H1 (cell line): ENCODE data around the gene ATF7.

Experiments used
- ATF3 ChIP-seq: IDR thresholded peaks from 2 replicates; pipeline ENCODE4 v1.6.1; 2011; ENCODE audit warnings: low read depth, mild to moderate bottlenecking, low read length; ENCODE audit not compliant: insufficient read depth
- CTCF ChIP-seq, 3 experiments: IDR thresholded peaks; 1 replicate in 2 of 3; 2 replicates in 1 of 3; pipeline versions ENCODE4 v1.5.1 to v1.6.1; 2011; ENCODE audit warnings: low read length in 3 of 3, mild to moderate bottlenecking in 3 of 3, inconsistent platforms in 2 of 3, low read depth in 1 of 3, moderate library complexity in 1 of 3; ENCODE audit not compliant: insufficient read depth in 1 of 3; ENCODE audit errors: control extremely low read depth in 1 of 3
- E2F6 ChIP-seq: IDR thresholded peaks from 2 replicates; pipeline ENCODE4 v1.6.1; 2012; ENCODE audit warnings: inconsistent platforms
- GABPA ChIP-seq: IDR thresholded peaks from 2 replicates; pipeline ENCODE4 v1.6.1; 2011; ENCODE audit warnings: mild to moderate bottlenecking, low read length, moderate library complexity, borderline replicate concordance; ENCODE audit not compliant: insufficient read depth
- NANOG ChIP-seq: IDR thresholded peaks from 2 replicates; pipeline ENCODE4 v1.6.1; 2011; ENCODE audit warnings: low read length, low read depth, mild to moderate bottlenecking, inconsistent platforms; ENCODE audit not compliant: insufficient read depth, poor library complexity, severe bottlenecking
- PHF8 ChIP-seq: fragments of 200-600 bp; sonication (generic); conservative IDR thresholded peaks from 2 replicates; pipeline ENCODE4 v1.7.1; 2012; ENCODE audit warnings: low read depth, mild to moderate bottlenecking, inconsistent platforms, low read length, moderate library complexity
- POLR2AphosphoS5 ChIP-seq: IDR thresholded peaks from 2 replicates; pipeline ENCODE4 v1.6.1; 2011; ENCODE audit warnings: low read depth, low read length
- SIN3A ChIP-seq, 2 experiments: IDR thresholded peaks in 1 of 2; conservative IDR thresholded peaks in 1 of 2; 2 replicates each; pipeline ENCODE4 v1.6.1; 2011 to 2012; ENCODE audit warnings: low read length in 2 of 2, improper control_type of control experiment in 1 of 2, low read depth in 1 of 2, mild to moderate bottlenecking in 1 of 2
- TAF1 ChIP-seq: IDR thresholded peaks from 2 replicates; pipeline ENCODE4 v1.6.1; 2011; ENCODE audit warnings: mild to moderate bottlenecking, low read depth, low read length
- TBP ChIP-seq: IDR thresholded peaks from 2 replicates; pipeline ENCODE4 v1.6.1; 2011; ENCODE audit warnings: low read depth, low read length, improper control_type of control experiment
- USF2 ChIP-seq: IDR thresholded peaks from 2 replicates; pipeline ENCODE4 v1.6.1; 2011; ENCODE audit warnings: low read length, improper control_type of control experiment
- ZNF274 ChIP-seq: IDR thresholded peaks from 2 replicates; pipeline ENCODE4 v1.7.0; 2012; ENCODE audit warnings: low read length, borderline replicate concordance; ENCODE audit errors: extremely low read depth

- TF ChIP-seq CTCF (IDR thresholded peaks at IDR 0.05; ENCODE audit: control extremely low read depth in 1 of 3, insufficient read depth in 1 of 3, low read depth in 1 of 3, low read length in 3 of 3) (no peak), NANOG (no peak), SIN3A (conservative IDR thresholded peaks at IDR 0.05 in 1 of 2, IDR thresholded peaks at IDR 0.05 in 1 of 2; ENCODE audit: low read depth in 1 of 2, low read length in 2 of 2) (no peak), TAF1 (no peak), GABPA (no peak), ZNF274 (no peak), E2F6 (no peak), ATF3 (no peak), POLR2AphosphoS5 (no peak), PHF8 (no peak), TBP (no peak), USF2 (no peak)
Observed at GRCh38 chr12:53636641-53637040, 10.5 kb upstream of the ATF7 start.
